ENCODE results near the gene GRM7.

GRCh38 chr3:7400360-7400759, 539.4 kb downstream of the GRM7 start:
- TF ChIP-seq CTCF (IDR thresholded peaks at IDR 0.05) (no peak), EZH2 (IDR thresholded peaks at IDR 0.05) (no peak)

Data from neural progenitor cell (in vitro differentiated cells).